Measurements from ENCODE around the gene PPIH.

DNA sequence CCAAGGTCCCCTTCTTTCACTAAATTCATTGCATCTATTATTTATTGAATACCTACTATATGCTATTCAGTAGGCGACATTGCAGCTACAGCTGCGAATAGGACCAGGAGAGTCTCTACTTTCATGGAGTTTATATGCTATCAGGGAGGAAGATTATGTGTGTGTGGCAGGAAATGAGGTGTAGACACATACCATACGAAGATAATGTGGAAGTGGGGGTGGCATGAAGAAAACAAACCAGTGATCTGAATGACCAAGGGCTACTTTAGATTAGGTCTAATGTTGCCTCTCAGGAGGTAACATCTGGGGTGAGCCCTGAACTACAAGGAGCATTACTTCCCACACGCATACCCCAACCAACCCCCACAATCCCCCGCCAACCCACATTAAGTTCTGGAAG lies 1.0 kb upstream of the PPIH start:
- TF ChIP-seq, protein P1, sequence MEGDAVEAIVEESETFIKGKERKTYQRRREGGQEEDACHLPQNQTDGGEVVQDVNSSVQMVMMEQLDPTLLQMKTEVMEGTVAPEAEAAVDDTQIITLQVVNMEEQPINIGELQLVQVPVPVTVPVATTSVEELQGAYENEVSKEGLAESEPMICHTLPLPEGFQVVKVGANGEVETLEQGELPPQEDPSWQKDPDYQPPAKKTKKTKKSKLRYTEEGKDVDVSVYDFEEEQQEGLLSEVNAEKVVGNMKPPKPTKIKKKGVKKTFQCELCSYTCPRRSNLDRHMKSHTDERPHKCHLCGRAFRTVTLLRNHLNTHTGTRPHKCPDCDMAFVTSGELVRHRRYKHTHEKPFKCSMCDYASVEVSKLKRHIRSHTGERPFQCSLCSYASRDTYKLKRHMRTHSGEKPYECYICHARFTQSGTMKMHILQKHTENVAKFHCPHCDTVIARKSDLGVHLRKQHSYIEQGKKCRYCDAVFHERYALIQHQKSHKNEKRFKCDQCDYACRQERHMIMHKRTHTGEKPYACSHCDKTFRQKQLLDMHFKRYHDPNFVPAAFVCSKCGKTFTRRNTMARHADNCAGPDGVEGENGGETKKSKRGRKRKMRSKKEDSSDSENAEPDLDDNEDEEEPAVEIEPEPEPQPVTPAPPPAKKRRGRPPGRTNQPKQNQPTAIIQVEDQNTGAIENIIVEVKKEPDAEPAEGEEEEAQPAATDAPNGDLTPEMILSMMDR (IDR thresholded peaks at IDR 0.05; ENCODE audit: insufficient read depth, low read depth, low read length) = no peak
- no peak for TF ChIP-seq EZH2 (IDR thresholded peaks at IDR 0.05; ENCODE audit: insufficient read depth, low read length)
